DND-41 (cell line): ENCODE results near the gene ZNF326.

Experiments used
- ATAC-seq: fragments of 200-7000 bp; cut with Tn5 transposase; 3 replicates; pipeline ENCODE4 v1.9.1; 2021; ENCODE audit warnings: low read depth; ENCODE audit not compliant: insufficient read depth
- DNase-seq: peaks from one replicate; pipeline ENCODE4 v3.0.0-alpha.2; 2020
- H2AFZ ChIP-seq: 2 replicates; pipeline ENCODE4 v1.6.0; 2012; ENCODE audit warnings: low read depth, low read length
- H3K27ac ChIP-seq: 2 replicates; pipeline ENCODE4 v1.5.1; 2012; ENCODE audit warnings: low read length, inconsistent platforms
- H3K27me3 ChIP-seq: fragments of 200-600 bp; sonication (generic); 2 replicates; pipeline ENCODE4 v1.6.0; 2012; ENCODE audit warnings: low read length, mild to moderate bottlenecking, inconsistent platforms; ENCODE audit not compliant: insufficient read depth, poor library complexity
- H3K36me3 ChIP-seq: 2 replicates; pipeline ENCODE4 v1.5.1; 2012; ENCODE audit warnings: low read length, inconsistent platforms; ENCODE audit not compliant: insufficient read depth
- H3K4me1 ChIP-seq: 2 replicates; pipeline ENCODE4 v1.5.1; 2012; ENCODE audit warnings: mild to moderate bottlenecking, low read length; ENCODE audit not compliant: insufficient read depth
- H3K4me2 ChIP-seq: 2 replicates; pipeline ENCODE4 v1.6.0; 2012; ENCODE audit warnings: mild to moderate bottlenecking, moderate library complexity, low read length, inconsistent platforms; ENCODE audit not compliant: insufficient read depth
- H3K4me3 ChIP-seq, 2 experiments: fragments of 200-600 bp in 1 of 2; shearing (Covaris generic) in 1 of 2; 2 replicates each; pipeline ENCODE4 v1.5.1; 2012 to 2016; ENCODE audit warnings: inconsistent platforms in 2 of 2, low read length in 2 of 2, mild to moderate bottlenecking in 2 of 2, low read depth in 1 of 2, moderate library complexity in 1 of 2
- H3K79me2 ChIP-seq: 2 replicates; pipeline ENCODE4 v1.6.0; 2012; ENCODE audit warnings: low read length, inconsistent platforms; ENCODE audit not compliant: insufficient read depth
- H3K9ac ChIP-seq: 2 replicates; pipeline ENCODE4 v1.6.0; 2012; ENCODE audit warnings: low read depth, mild to moderate bottlenecking, inconsistent platforms, low read length, moderate library complexity
- H3K9me3 ChIP-seq: 2 replicates; pipeline ENCODE4 v1.5.1; 2012; ENCODE audit warnings: low read length, moderate library complexity, mild to moderate bottlenecking, inconsistent platforms; ENCODE audit not compliant: insufficient read depth, severe bottlenecking
- H4K20me1 ChIP-seq: 2 replicates; pipeline ENCODE4 v1.6.0; 2012; ENCODE audit warnings: low read length; ENCODE audit not compliant: insufficient read depth
- CTCF ChIP-seq: IDR thresholded peaks from 2 replicates; pipeline ENCODE4 v1.5.1; 2012; ENCODE audit warnings: borderline replicate concordance, low read length, moderate library complexity, mild to moderate bottlenecking; ENCODE audit not compliant: poor library complexity, severe bottlenecking; ENCODE audit errors: extremely low read depth
- EZH2 ChIP-seq: IDR thresholded peaks from 3 replicates; pipeline ENCODE4 v1.6.1; 2012; ENCODE audit warnings: borderline replicate concordance, low read depth, mild to moderate bottlenecking, moderate library complexity, low read length, inconsistent platforms; ENCODE audit not compliant: severe bottlenecking

Gene ZNF326

GRCh38 chr1:89951766-89952604 lies 42.9 kb upstream of the ZNF326 start:
- no peak overlapping the region for H3K9ac ChIP-seq
- ATAC-seq: no peak
- H3K79me2 ChIP-seq: no peaks in the 10 kb centered on the region
- H3K4me3 ChIP-seq: no peak overlapping the region
- H3K27ac ChIP-seq: no peak overlapping the region
- H3K4me2 ChIP-seq: no peak overlapping the region
- H3K9me3 ChIP-seq: no peaks in the 10 kb centered on the region
- H3K36me3 ChIP-seq: no peaks in the 10 kb centered on the region
- no peaks in the 10 kb centered on the region for H3K27me3 ChIP-seq
- peaks cover 38% of the 10 kb centered on the region for H3K4me1 ChIP-seq
- no peaks in the 10 kb centered on the region for H4K20me1 ChIP-seq
- TF ChIP-seq EZH2 (no peak), CTCF (no peak)
- H2AFZ ChIP-seq: peak overlapping the region; percentile 2; the same call in 1 of the 2 replicates
- no peak for DNase-seq

DNA sequence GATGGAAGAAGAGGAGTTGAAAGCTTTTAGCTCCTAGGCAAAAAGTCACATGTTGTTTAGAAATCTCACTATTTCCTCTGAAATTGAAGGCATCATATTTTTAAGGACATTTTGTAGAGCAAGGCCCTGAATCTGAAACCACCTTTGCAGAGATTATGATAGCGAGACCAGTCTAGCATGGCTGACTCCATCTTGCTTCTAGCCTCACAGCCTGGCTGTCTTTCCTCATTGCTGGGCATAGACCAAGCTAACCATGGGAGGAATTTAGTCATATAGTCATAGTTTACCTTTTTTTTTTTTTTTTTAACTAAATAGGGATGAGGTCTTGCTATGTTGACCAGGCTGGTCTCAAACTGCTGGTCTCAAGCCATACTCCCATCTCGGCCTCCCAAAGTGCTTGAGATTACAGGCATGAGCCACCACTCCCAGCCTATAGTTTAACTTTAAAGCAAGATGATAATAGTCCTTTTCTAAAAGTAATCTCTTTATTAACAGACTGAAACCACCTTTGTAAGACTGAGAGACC lies 42.2 kb upstream of the ZNF326 start:
- Histone ChIP-seq H3K9me3 (no peaks in the 10 kb centered on the region), H3K4me3 (no peak overlapping the region), H3K27me3 (no peaks in the 10 kb centered on the region), H2AFZ (peak overlapping the region; percentile 53), H4K20me1 (no peaks in the 10 kb centered on the region), H3K9ac (no peak overlapping the region), H3K79me2 (no peaks in the 10 kb centered on the region), H3K36me3 (no peaks in the 10 kb centered on the region), H3K4me2 (no peak overlapping the region), H3K4me1 (peaks cover 45% of the 10 kb centered on the region), H3K27ac (peak overlapping the region; percentile 54; the same call in 1 of the 2 replicates)
- no peak for TF ChIP-seq CTCF
- no peak for TF ChIP-seq EZH2
- DNase-seq (no peak), ATAC-seq (no peak)

- H3K27ac ChIP-seq: peak overlapping the region; percentile 54
- no peaks in the 10 kb centered on the region for H3K79me2 ChIP-seq
- no peaks in the 10 kb centered on the region for H3K36me3 ChIP-seq
- DNase-seq (peak; percentile 20), ATAC-seq (no peak)
- no peak overlapping the region for H3K4me3 ChIP-seq
- no peak overlapping the region for H3K4me2 ChIP-seq
- peaks cover 50% of the 10 kb centered on the region for H3K4me1 ChIP-seq
- no peak for TF ChIP-seq EZH2
- TF ChIP-seq CTCF: peak; percentile 44
- peak overlapping the region; percentile 53 for H2AFZ ChIP-seq
- no peak overlapping the region for H3K9ac ChIP-seq
- no peaks in the 10 kb centered on the region for H3K27me3 ChIP-seq
- no peaks in the 10 kb centered on the region for H4K20me1 ChIP-seq
- H3K9me3 ChIP-seq: no peaks in the 10 kb centered on the region
Observed at GRCh38 chr1:89953131-89953626, 41.7 kb upstream of the ZNF326 start.
